IMR-90 (cell line): ENCODE measurements around the gene SSTR4. TPM values are rescaled to one million over a fixed set of nuclear protein-coding genes. Genes with fewer than 3 reads are reported as not detected.
A peak's percentile ranks its signal among the peaks of the same experiment; 100 is the strongest.

Experiments
- ATAC-seq: fragments of 200-7000 bp; cut with Tn5 transposase; 2 replicates; pipeline ENCODE4 v1.9.1; 2020; ENCODE audit warnings: low read depth, mild to moderate bottlenecking, moderate library complexity
- BruUV-seq: library from RNA; stranded (reverse); fragments of 400-500 nt; replicated peaks from 2 replicates; lab custom pipeline; 2021; lab: Mats Ljungman, UMichigan
- CTCF ChIA-PET: fragments of 300-600 bp; formaldehyde crosslinking; extraction: SDS; loops from one replicate; lab custom pipeline; 2021; ENCODE audit warnings: antibody characterized with exemption; lab: Yijun Ruan, JAX
- POLR2A ChIA-PET: fragments of 300-600 bp; sonication (Branson Sonifier 250); formaldehyde crosslinking; loops from one replicate; lab custom pipeline; 2022; ENCODE audit warnings: antibody characterized with exemption; ENCODE audit not compliant: unreplicated experiment; lab: Charles Lee
- DNase-seq: peaks from one replicate; pipeline ENCODE4 v3.0.0; 2013
- H2AFZ ChIP-seq: replicated peaks from 2 replicates; pipeline ENCODE3; 2013; ENCODE audit warnings: low read length, mild to moderate bottlenecking; ENCODE audit not compliant: poor library complexity
- H2AK5ac ChIP-seq: 2 replicates; pipeline ENCODE4 v1.6.1; 2013; ENCODE audit warnings: low read depth, low read length, inconsistent platforms
- H2AK9ac ChIP-seq: replicated peaks from 2 replicates; pipeline ENCODE3; 2013; ENCODE audit warnings: mild to moderate bottlenecking, low read depth, low read length, moderate library complexity; ENCODE audit not compliant: poor library complexity
- H2BK120ac ChIP-seq: 2 replicates; pipeline ENCODE4 v1.6.1; 2013; ENCODE audit warnings: low read depth, low read length, inconsistent platforms
- H2BK15ac ChIP-seq: 3 replicates; pipeline ENCODE4 v1.6.1; 2013; ENCODE audit warnings: low read depth, low read length, inconsistent platforms
- H2BK20ac ChIP-seq: 2 replicates; pipeline ENCODE4 v1.6.1; 2013; ENCODE audit warnings: low read depth, mild to moderate bottlenecking, inconsistent platforms, low read length, moderate library complexity
- H2BK5ac ChIP-seq: 2 replicates; pipeline ENCODE4 v1.6.1; 2013; ENCODE audit warnings: mild to moderate bottlenecking, low read depth, low read length, inconsistent platforms; ENCODE audit not compliant: poor library complexity, severe bottlenecking
- H3K14ac ChIP-seq: replicated peaks from 2 replicates; pipeline ENCODE4 v1.6.1; 2013; ENCODE audit warnings: low read depth, low read length, inconsistent platforms
- H3K18ac ChIP-seq: 2 replicates; pipeline ENCODE4 v1.6.1; 2013; ENCODE audit warnings: low read depth, low read length, control low read depth
- H3K23ac ChIP-seq: 2 replicates; pipeline ENCODE4 v1.6.1; 2013; ENCODE audit warnings: low read depth, low read length, inconsistent platforms
- H3K27ac ChIP-seq: 2 replicates; pipeline ENCODE4 v1.5.1; 2013; ENCODE audit warnings: mild to moderate bottlenecking, control low read depth, low read length; ENCODE audit not compliant: insufficient read depth
- H3K27me3 ChIP-seq: 2 replicates; pipeline ENCODE4 v1.6.1; 2013; ENCODE audit warnings: low read length; ENCODE audit not compliant: control insufficient read depth, insufficient read depth
- H3K36me3 ChIP-seq: 2 replicates; pipeline ENCODE4 v1.6.1; 2013; ENCODE audit warnings: low read length, mixed read lengths; ENCODE audit not compliant: control insufficient read depth, insufficient read depth
- H3K4ac ChIP-seq: 2 replicates; pipeline ENCODE4 v1.6.1; 2013; ENCODE audit warnings: low read depth, low read length, inconsistent platforms
- H3K4me1 ChIP-seq: 2 replicates; pipeline ENCODE4 v1.6.1; 2013; ENCODE audit warnings: low read length, mixed read lengths; ENCODE audit not compliant: control insufficient read depth, insufficient read depth
- H3K4me2 ChIP-seq: 2 replicates; pipeline ENCODE4 v1.6.1; 2013; ENCODE audit warnings: low read depth, mild to moderate bottlenecking, control low read depth, low read length, moderate library complexity
- H3K4me3 ChIP-seq: 2 replicates; pipeline ENCODE4 v1.5.1; 2013; ENCODE audit warnings: low read depth, mild to moderate bottlenecking, control low read depth, low read length, moderate library complexity; ENCODE audit not compliant: insufficient read depth
- H3K56ac ChIP-seq: 2 replicates; pipeline ENCODE4 v1.6.1; 2013; ENCODE audit warnings: low read length, inconsistent platforms; ENCODE audit not compliant: insufficient read depth; ENCODE audit errors: extremely low read depth
- H3K79me1 ChIP-seq, 2 experiments: 2 replicates each; pipeline ENCODE4 v1.6.1; 2013; ENCODE audit warnings: low read length in 2 of 2, inconsistent platforms in 1 of 2, low read depth in 1 of 2
- H3K9ac ChIP-seq: 2 replicates; pipeline ENCODE4 v1.6.1; 2013; ENCODE audit warnings: low read depth, low read length, control low read depth
- H3K9me1 ChIP-seq: 2 replicates; pipeline ENCODE4 v1.6.1; 2013; ENCODE audit warnings: low read length, inconsistent platforms; ENCODE audit not compliant: insufficient read depth
- H3K9me3 ChIP-seq: 2 replicates; pipeline ENCODE4 v1.6.1; 2013; ENCODE audit warnings: low read length; ENCODE audit not compliant: control insufficient read depth, insufficient read depth
- H4K20me1 ChIP-seq: 2 replicates; pipeline ENCODE4 v1.6.1; 2013; ENCODE audit warnings: low read length, inconsistent platforms; ENCODE audit not compliant: insufficient read depth
- H4K5ac ChIP-seq: 2 replicates; pipeline ENCODE4 v1.6.1; 2013; ENCODE audit warnings: mild to moderate bottlenecking, low read depth, low read length, control low read depth
- H4K8ac ChIP-seq, 2 experiments: 2 replicates each; pipeline ENCODE4 v1.6.1; 2013; ENCODE audit warnings: low read depth in 2 of 2, low read length in 2 of 2, control low read depth in 1 of 2, inconsistent platforms in 1 of 2
- H4K91ac ChIP-seq: 2 replicates; pipeline ENCODE4 v1.6.1; 2013; ENCODE audit warnings: low read depth, low read length, inconsistent platforms; ENCODE audit not compliant: insufficient read depth
- CHD1 ChIP-seq: IDR thresholded peaks from 2 replicates; pipeline ENCODE4 v1.6.1; 2012; ENCODE audit warnings: low read depth, low read length, improper control_type of control experiment
- ELK1 ChIP-seq: fragments of 150-350 bp; IDR thresholded peaks from 2 replicates; pipeline ENCODE4 v1.6.1; 2016; ENCODE audit warnings: low read depth, mild to moderate bottlenecking, low read length, moderate library complexity, borderline replicate concordance
- FOS ChIP-seq: fragments of 150-350 bp; IDR thresholded peaks from 2 replicates; pipeline ENCODE4 v1.6.1; 2016; ENCODE audit warnings: low read depth, low read length
- MAFK ChIP-seq: IDR thresholded peaks from 2 replicates; pipeline ENCODE4 v1.6.1; 2012; ENCODE audit warnings: low read depth, low read length, improper control_type of control experiment
- MAZ ChIP-seq: IDR thresholded peaks from 2 replicates; pipeline ENCODE4 v1.6.1; 2012; ENCODE audit warnings: low read depth, mild to moderate bottlenecking, low read length, improper control_type of control experiment, moderate library complexity, borderline replicate concordance
- NFE2L2 ChIP-seq: fragments of 150-350 bp; IDR thresholded peaks from 2 replicates; pipeline ENCODE4 v1.6.1; 2016; ENCODE audit warnings: low read depth, mild to moderate bottlenecking, low read length
- POLR2A ChIP-seq: IDR thresholded peaks from 2 replicates; pipeline ENCODE4 v1.6.1; 2012; ENCODE audit warnings: mild to moderate bottlenecking, low read depth, low read length
- RCOR1 ChIP-seq: IDR thresholded peaks from 2 replicates; pipeline ENCODE4 v1.6.1; 2012; ENCODE audit warnings: mild to moderate bottlenecking, low read length, improper control_type of control experiment; ENCODE audit not compliant: insufficient replicate concordance
- RFX5 ChIP-seq: IDR thresholded peaks from 2 replicates; pipeline ENCODE4 v1.8.0; 2012; ENCODE audit warnings: low read depth, mild to moderate bottlenecking, low read length, moderate library complexity
- WGBS, 2 experiments: methylation state at CpG; one replicate each; pipeline versions ENCODE4 v1.1.5 to v1.1.7; 2013; ENCODE audit warnings: missing lambda C conversion rate in 2 of 2; ENCODE audit not compliant: insufficient read length in 1 of 2; ENCODE audit errors: extremely low coverage in 2 of 2; 5-methylcytosine and 5-hydroxymethylcytosine counted together
- dilution Hi-C: fragments of 300-500 bp; cut with HindIII; formaldehyde crosslinking; loops from one replicate; pipeline ENCODE4 v1.14.3; 2018; ENCODE audit warnings: low sequenced_read_pairs; ENCODE audit not compliant: unreplicated experiment
- in situ Hi-C: fragments of 300-500 bp; cut with MboI; formaldehyde crosslinking; loops from 3 replicates; pipeline ENCODE4 v1.14.3; 2019; ENCODE audit warnings: low sequenced_read_pairs, inconsistent platforms, mixed read lengths
- intact Hi-C: fragments of 100-400 bp; cut with micrococcal nuclease; formaldehyde crosslinking; loops from 2 replicates; pipeline ENCODE4 v1.10.0; 2022
- polyA plus RNA-seq, 3 experiments: library from polyadenylated mRNA; depleted of rRNA; stranded (reverse); fragments of >200 nt; gene quantifications; 2 replicates each; pipeline ENCODE4 v1.2.3, GENCODE V29; 2012; ENCODE audit warnings: low replicate concordance in 1 of 3
- total RNA-seq: library from RNA; depleted of rRNA; stranded (reverse); fragments of >200 nt; gene quantifications from 2 replicates; pipeline ENCODE4 v1.2.3, GENCODE V29; 2012
- TF ChIP-seq, protein P1 (sequence below): conservative IDR thresholded peaks from 2 replicates; pipeline ENCODE4 v1.5.1; 2012; ENCODE audit warnings: mild to moderate bottlenecking, low read depth, low read length, improper control_type of control experiment

The SSTR4 gene
- total and polyA plus RNA-seq, 2 of the 4 experiments (the other 2 are of a cell fraction): not detected

- intact Hi-C loops (loop anchor here (1.0 kb wide), 1 partner anchor 290 kb away; no protein-coding TSS in a partner anchor), in situ Hi-C loops (loop anchor here (10.0 kb wide), 1 partner anchor 295 kb away; no protein-coding TSS in a partner anchor), dilution Hi-C loops (no loop called here)
- Histone ChIP-seq H2BK15ac (no peak overlapping the region), H3K14ac (no peak overlapping the region), H3K23ac (no peak overlapping the region), H2BK20ac (no peak overlapping the region), H3K9ac (no peak overlapping the region), H3K27ac (no peak overlapping the region), H3K4me1 (peaks cover 4% of the 10 kb centered on the region; the same call in 1 of the 2 replicates), H2AFZ (peak overlapping the region; percentile 58), H3K56ac (no peak overlapping the region), H3K9me1 (no peaks in the 10 kb centered on the region), H2BK5ac (no peak overlapping the region), H2AK9ac (peak overlapping the region; percentile 68), H3K36me3 (no peaks in the 10 kb centered on the region), H3K4ac (no peak overlapping the region), H4K8ac (no peak overlapping the region), H3K27me3 (peaks cover 74% of the 10 kb centered on the region), H3K4me3 (peak overlapping the region; percentile 31; the same call in 1 of the 2 replicates), H2AK5ac (no peak overlapping the region), H3K4me2 (peak overlapping the region; percentile 82), H2BK120ac (no peak overlapping the region), H3K79me1 (no peaks in the 10 kb centered on the region), H3K18ac (no peak overlapping the region), H3K9me3 (peaks cover 4% of the 10 kb centered on the region; the same call in 1 of the 2 replicates), H4K91ac (no peak overlapping the region), H4K20me1 (no peaks in the 10 kb centered on the region; the same call in 1 of the 2 replicates), H4K5ac (no peak overlapping the region)
- ChIA-PET POLR2A (no interaction called here), CTCF (interaction anchor here (0.6 to 2.6 kb wide), 5 partner anchors 11 to 299 kb away, joined by 3 to 7 read pairs (median 6); no protein-coding TSS in a partner anchor)
- TF ChIP-seq RFX5 (no peak), MAZ (no peak), FOS (no peak), NFE2L2 (no peak), CHD1 (no peak), RCOR1 (no peak), POLR2A (no peak), MAFK (no peak), ELK1 (no peak)
- TF ChIP-seq, protein P1, sequence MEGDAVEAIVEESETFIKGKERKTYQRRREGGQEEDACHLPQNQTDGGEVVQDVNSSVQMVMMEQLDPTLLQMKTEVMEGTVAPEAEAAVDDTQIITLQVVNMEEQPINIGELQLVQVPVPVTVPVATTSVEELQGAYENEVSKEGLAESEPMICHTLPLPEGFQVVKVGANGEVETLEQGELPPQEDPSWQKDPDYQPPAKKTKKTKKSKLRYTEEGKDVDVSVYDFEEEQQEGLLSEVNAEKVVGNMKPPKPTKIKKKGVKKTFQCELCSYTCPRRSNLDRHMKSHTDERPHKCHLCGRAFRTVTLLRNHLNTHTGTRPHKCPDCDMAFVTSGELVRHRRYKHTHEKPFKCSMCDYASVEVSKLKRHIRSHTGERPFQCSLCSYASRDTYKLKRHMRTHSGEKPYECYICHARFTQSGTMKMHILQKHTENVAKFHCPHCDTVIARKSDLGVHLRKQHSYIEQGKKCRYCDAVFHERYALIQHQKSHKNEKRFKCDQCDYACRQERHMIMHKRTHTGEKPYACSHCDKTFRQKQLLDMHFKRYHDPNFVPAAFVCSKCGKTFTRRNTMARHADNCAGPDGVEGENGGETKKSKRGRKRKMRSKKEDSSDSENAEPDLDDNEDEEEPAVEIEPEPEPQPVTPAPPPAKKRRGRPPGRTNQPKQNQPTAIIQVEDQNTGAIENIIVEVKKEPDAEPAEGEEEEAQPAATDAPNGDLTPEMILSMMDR: no peak
- DNase-seq (no peak), ATAC-seq (0 out of 2 replicates have a peak, but pooled peaks have one; percentile 14)
- BruUV-seq: no TSS peak
- 1% methylated on average over 12 of the region's 48 CpGs; no CpG with 5 or more reads in 1 of the 2 experiments for WGBS, 2 experiments
Observed at GRCh38 chr20:23050076-23050838, 15.1 kb downstream of the SSTR4 start.
